K562 (cell line): Measurements from ENCODE around the gene MEDAG. TPM values are rescaled to one million over a fixed set of nuclear protein-coding genes. Genes with fewer than 3 reads are reported as not detected.

Source experiments
- ATAC-seq: fragments of 200-7000 bp; cut with Tn5 transposase; 3 replicates; pipeline ENCODE4 v1.9.1; 2020; ENCODE audit warnings: moderate library complexity
- BruUV-seq: library from RNA; stranded (reverse); fragments of 400-500 nt; replicated peaks from 2 replicates; lab custom pipeline; 2021; lab: Mats Ljungman, UMichigan
- CTCF ChIA-PET: fragments of 300-600 bp; formaldehyde crosslinking; extraction: SDS; loops from one replicate; lab custom pipeline; 2021; ENCODE audit warnings: low intra/inter-chr PET ratio; lab: Yijun Ruan, JAX
- POLR2A ChIA-PET: fragments of 300-600, 350-650 bp; sonication (Branson Sonifier 250); formaldehyde crosslinking; extraction: SDS; loops from one replicate; lab custom pipeline; 2021; ENCODE audit warnings: antibody characterized with exemption, inconsistent platforms; lab: Yijun Ruan, JAX
- DNase-seq, 4 experiments: peaks; one replicate each; pipeline versions ENCODE4 v3.0.0 to v3.0.0-alpha.2; 2011 to 2018; ENCODE audit warnings: low spot score in 3 of 4, mixed read lengths in 3 of 4; ENCODE audit errors: extremely low read depth in 1 of 4
- FAIRE-seq: peaks from 2 replicates; lab custom pipeline; 2011; peaks lifted over from hg19 to GRCh38; lab: Jason Lieb, UNC
- H2AFZ ChIP-seq: 2 replicates; pipeline ENCODE4 v1.6.0; 2011; ENCODE audit warnings: low read depth, low read length, control low read depth, inconsistent platforms
- H3K27ac ChIP-seq: fragments of 200-600 bp; 3 replicates; pipeline ENCODE4 v1.8.0; 2011; ENCODE audit warnings: low read depth, mild to moderate bottlenecking, control low read depth, inconsistent platforms, low read length, moderate library complexity, mixed read lengths; ENCODE audit errors: extremely low read depth
- H3K27me3 ChIP-seq, 2 experiments: fragments of 300-600 bp in 1 of 2; 2 replicates in 1 of 2; 3 replicates in 1 of 2; pipeline versions ENCODE4 v1.6.0 to v1.8.0; 2011; ENCODE audit warnings: inconsistent platforms in 2 of 2, low read length in 2 of 2, mild to moderate bottlenecking in 1 of 2, mixed read lengths in 1 of 2, moderate library complexity in 1 of 2; ENCODE audit not compliant: control insufficient read depth in 2 of 2, insufficient read depth in 2 of 2
- H3K36me3 ChIP-seq: fragments of 300-600 bp; 3 replicates; pipeline ENCODE4 v1.8.0; 2011; ENCODE audit warnings: mild to moderate bottlenecking, low read length, inconsistent platforms; ENCODE audit not compliant: control insufficient read depth, insufficient read depth
- H3K4me1 ChIP-seq, 2 experiments: fragments of 200-600 bp in 1 of 2; replicated peaks in 1 of 2; 2 replicates in 1 of 2; 3 replicates in 1 of 2; pipeline versions ENCODE4 v1.5.1 to v1.8.0; 2011; ENCODE audit warnings: inconsistent platforms in 2 of 2, low read length in 2 of 2, mild to moderate bottlenecking in 1 of 2, mixed read lengths in 1 of 2, moderate library complexity in 1 of 2; ENCODE audit not compliant: control insufficient read depth in 2 of 2, insufficient read depth in 2 of 2
- H3K4me2 ChIP-seq: 2 replicates; pipeline ENCODE4 v1.6.1; 2011; ENCODE audit warnings: low read length, control low read depth, inconsistent platforms, mixed read lengths; ENCODE audit not compliant: insufficient read depth
- H3K4me3 ChIP-seq: fragments of 200-600 bp; sonication (generic), shearing (Covaris generic); 2 replicates; pipeline ENCODE4 v1.5.1; 2016; ENCODE audit warnings: control low read depth, inconsistent platforms
- H3K79me2 ChIP-seq: fragments of 200-600 bp; 3 replicates; pipeline ENCODE4 v1.8.0; 2011; ENCODE audit warnings: low read length, inconsistent platforms; ENCODE audit not compliant: control insufficient read depth, insufficient read depth
- H3K9ac ChIP-seq, 2 experiments: 2 replicates each; pipeline versions ENCODE4 v1.6.0 to v1.6.1; 2011; ENCODE audit warnings: low read depth in 2 of 2, low read length in 2 of 2, control low read depth in 1 of 2, inconsistent platforms in 1 of 2, mild to moderate bottlenecking in 1 of 2, mixed read lengths in 1 of 2; ENCODE audit not compliant: insufficient read depth in 1 of 2
- H3K9me1 ChIP-seq: one replicate; pipeline ENCODE4 v1.6.0; 2011; ENCODE audit warnings: inconsistent platforms, mild to moderate bottlenecking, low read length, moderate library complexity; ENCODE audit not compliant: control insufficient read depth, insufficient read depth
- H3K9me3 ChIP-seq: replicated peaks from 2 replicates; pipeline ENCODE4 v1.5.1; 2011; ENCODE audit warnings: low read depth, low read length, inconsistent platforms; ENCODE audit not compliant: control insufficient read depth, insufficient read depth
- H4K20me1 ChIP-seq: replicated peaks from 2 replicates; pipeline ENCODE4 v1.6.1; 2011; ENCODE audit warnings: low read length, inconsistent platforms, mixed read lengths; ENCODE audit not compliant: control insufficient read depth, insufficient read depth
- FUS ChIP-seq: fragments of 200-400 bp; formaldehyde crosslinking; optimal IDR thresholded peaks from 2 replicates; pipeline ENCODE3; 2017; ENCODE audit warnings: low read depth, low read length
- OTX1 ChIP-seq: fragments of 450-650 bp; formaldehyde crosslinking; IDR thresholded peaks from 2 replicates; pipeline ENCODE4 v1.4.0; 2022; ENCODE audit warnings: mild to moderate bottlenecking
- TAF15 ChIP-seq: fragments of 200-400 bp; formaldehyde crosslinking; IDR thresholded peaks from 2 replicates; pipeline ENCODE4 v1.6.1; 2017; ENCODE audit warnings: mild to moderate bottlenecking, low read depth, low read length, moderate library complexity
- TCF7L2 ChIP-seq: fragments of 150-350 bp; IDR thresholded peaks from 2 replicates; pipeline ENCODE4 v1.6.1; 2016; ENCODE audit warnings: low read depth, mild to moderate bottlenecking, low read length, moderate library complexity
- WGBS: fragments of 100-300 bp; shearing (Covaris generic); methylation state at CpG from one replicate; pipeline ENCODE4 v1.1.6; 2016; ENCODE audit warnings: low coverage, mixed read lengths; ENCODE audit not compliant: insufficient coverage; ENCODE audit errors: missing lambda C conversion rate; 5-methylcytosine and 5-hydroxymethylcytosine counted together
- in situ Hi-C: fragments of 300-500 bp; cut with MboI; formaldehyde crosslinking; loops from 4 replicates; pipeline ENCODE4 v1.15.0; 2018; ENCODE audit warnings: inconsistent platforms, mixed read lengths
- intact Hi-C: fragments of 100-400 bp; cut with micrococcal nuclease; formaldehyde crosslinking; loops from 2 replicates; pipeline ENCODE4 v1.14.2; 2022
- polyA plus RNA-seq, 8 experiments: library from polyadenylated mRNA; depleted of rRNA in 4 of 8; stranded (reverse) in 5 of 8; unstranded in 3 of 8; fragments of >200 nt; fragmentation: Nextera tagmentation in 2 of 8; fragmentation: Illumina TruSeq in 1 of 8; extraction: Ambion mirVana in 2 of 8; extraction: Trizol in 1 of 8; gene quantifications; 2 replicates each; pipeline versions ENCODE4 v1.2.1 to v1.2.3, GENCODE V29; 2011 to 2014; ENCODE audit warnings: inconsistent platforms in 1 of 8, missing spikeins in 1 of 8
- total RNA-seq, 7 experiments: library from RNA; depleted of rRNA in 6 of 7; stranded (reverse); fragments of >200 nt in 6 of 7; fragmentation: Illumina TruSeq in 2 of 7; extraction: Trizol in 2 of 7; gene quantifications; 2 replicates each; pipeline versions ENCODE4 v1.2.1 to v1.2.3, GENCODE V29; 2011 to 2021; ENCODE audit warnings: low replicate concordance in 1 of 7
- TF ChIP-seq, protein P1 (sequence below): fragments of 450-650 bp; formaldehyde crosslinking; IDR thresholded peaks from 2 replicates; pipeline ENCODE4 v1.4.0; 2022; ENCODE audit warnings: missing genetic modification characterization
- TF ChIP-seq, protein P2 (sequence below): fragments of 450-650 bp; IDR thresholded peaks from 2 replicates; pipeline ENCODE4 v1.6.1; 2016; ENCODE audit warnings: missing biosample characterization, missing genetic modification characterization

The MEDAG gene
- total and polyA plus RNA-seq, 9 of the 15 experiments (the other 6 are each of a cell fraction or from before 2014, with no cell fraction given): not detected

DNA sequence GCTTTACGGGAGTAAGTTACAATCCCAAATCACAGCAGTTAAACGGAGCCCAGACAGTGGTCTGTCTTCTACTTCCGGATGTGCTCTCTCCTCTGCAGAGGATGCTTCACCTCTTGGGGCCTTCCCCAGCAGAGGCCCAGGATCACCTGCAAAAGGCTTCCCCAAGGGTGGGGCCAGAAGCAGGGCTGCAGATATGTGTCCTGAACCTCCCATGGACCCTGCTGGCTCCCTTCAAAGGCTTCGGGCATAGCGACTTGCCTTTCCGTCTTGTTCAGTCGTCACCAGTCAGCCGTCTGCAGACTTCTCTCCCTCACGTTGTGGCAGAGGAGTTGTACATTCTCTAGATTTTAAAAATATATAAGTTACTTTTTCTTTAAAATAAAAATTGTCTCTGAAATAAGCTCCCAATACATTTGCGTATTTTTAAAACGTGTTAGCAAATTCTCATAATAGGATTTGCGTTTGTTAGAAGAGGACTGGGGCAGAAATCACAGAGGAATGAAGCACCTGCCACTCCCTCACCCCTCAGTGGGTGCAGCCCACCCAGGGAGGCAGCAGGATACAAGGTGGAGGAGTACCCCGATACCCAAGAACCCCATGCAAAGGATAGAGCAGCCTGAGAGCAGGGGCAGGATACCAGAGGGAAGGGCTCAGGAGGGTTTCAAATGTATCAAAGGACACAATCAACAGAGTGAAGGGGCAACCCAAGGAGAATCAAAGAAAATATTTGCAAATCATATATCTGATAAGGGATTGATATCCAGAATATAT, 22.9 kb upstream of the MEDAG start:
- no peak overlapping the region for H3K4me2 ChIP-seq
- no peak overlapping the region for H2AFZ ChIP-seq
- TF ChIP-seq FUS (no peak), OTX1 (no peak), TCF7L2 (no peak), TAF15 (no peak)
- TF ChIP-seq, protein P1, sequence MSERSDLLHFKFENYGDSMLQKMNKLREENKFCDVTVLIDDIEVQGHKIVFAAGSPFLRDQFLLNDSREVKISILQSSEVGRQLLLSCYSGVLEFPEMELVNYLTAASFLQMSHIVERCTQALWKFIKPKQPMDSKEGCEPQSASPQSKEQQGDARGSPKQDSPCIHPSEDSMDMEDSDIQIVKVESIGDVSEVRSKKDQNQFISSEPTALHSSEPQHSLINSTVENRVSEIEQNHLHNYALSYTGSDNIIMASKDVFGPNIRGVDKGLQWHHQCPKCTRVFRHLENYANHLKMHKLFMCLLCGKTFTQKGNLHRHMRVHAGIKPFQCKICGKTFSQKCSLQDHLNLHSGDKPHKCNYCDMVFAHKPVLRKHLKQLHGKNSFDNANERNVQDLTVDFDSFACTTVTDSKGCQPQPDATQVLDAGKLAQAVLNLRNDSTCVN: no peak
- TF ChIP-seq, protein P2, sequence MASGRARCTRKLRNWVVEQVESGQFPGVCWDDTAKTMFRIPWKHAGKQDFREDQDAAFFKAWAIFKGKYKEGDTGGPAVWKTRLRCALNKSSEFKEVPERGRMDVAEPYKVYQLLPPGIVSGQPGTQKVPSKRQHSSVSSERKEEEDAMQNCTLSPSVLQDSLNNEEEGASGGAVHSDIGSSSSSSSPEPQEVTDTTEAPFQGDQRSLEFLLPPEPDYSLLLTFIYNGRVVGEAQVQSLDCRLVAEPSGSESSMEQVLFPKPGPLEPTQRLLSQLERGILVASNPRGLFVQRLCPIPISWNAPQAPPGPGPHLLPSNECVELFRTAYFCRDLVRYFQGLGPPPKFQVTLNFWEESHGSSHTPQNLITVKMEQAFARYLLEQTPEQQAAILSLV (tag): no peak
- CTCF ChIA-PET: no interaction called here
- no peaks in the 10 kb centered on the region for H3K4me1 ChIP-seq
- POLR2A ChIA-PET: no interaction called here
- no peaks in the 10 kb centered on the region for H3K79me2 ChIP-seq
- H3K9ac ChIP-seq: no peak overlapping the region
- no peaks in the 10 kb centered on the region for H3K9me3 ChIP-seq
- H3K9me1 ChIP-seq: peaks cover 3% of the 10 kb centered on the region
- no peak overlapping the region for H3K27ac ChIP-seq
- H3K4me3 ChIP-seq: no peak overlapping the region
- no peak for FAIRE-seq
- WGBS: 0% methylated on average over 13 of the region's 13 CpGs
- H4K20me1 ChIP-seq: no peaks in the 10 kb centered on the region; the same call in 1 of the 2 replicates
- H3K36me3 ChIP-seq: no peaks in the 10 kb centered on the region
- in situ Hi-C loops (no loop called here), intact Hi-C loops (no loop called here)
- no peak for ATAC-seq
- H3K27me3 ChIP-seq: no peaks in the 10 kb centered on the region; a peak in 1 of 5 replicates
- DNase-seq: no peak
- no TSS peak for BruUV-seq
